WTC11 (cell line): ENCODE results near the gene NFIC. TPM values are rescaled to one million over a fixed set of nuclear protein-coding genes. Genes with fewer than 3 reads are reported as not detected.

Experiments used
- ATAC-seq: fragments of 200-7000 bp; cut with Tn5 transposase; 2 replicates; pipeline ENCODE4 v1.10.0; 2021; ENCODE audit warnings: mild to moderate bottlenecking, moderate library complexity
- CTCF ChIA-PET: fragments of 300-600 bp; sonication (Branson Sonifier 250); formaldehyde crosslinking; loops from one replicate; lab custom pipeline; 2021; ENCODE audit warnings: antibody characterized with exemption; lab: Charles Lee
- POLR2A ChIA-PET: fragments of 350-600 bp; sonication (Branson Sonifier 250); formaldehyde crosslinking; loops from one replicate; lab custom pipeline; 2021; ENCODE audit warnings: antibody characterized with exemption; lab: Charles Lee
- DNase-seq: peaks from one replicate; pipeline ENCODE4 v3.0.0; 2021; ENCODE audit warnings: low spot score
- H3K27ac Mint-ChIP-seq: 2 replicates; pipeline ENCODE4 v1.8.0; 2021; ENCODE audit warnings: mixed read lengths
- H3K27me3 Mint-ChIP-seq: 2 replicates; pipeline ENCODE4 v1.8.0; 2021; ENCODE audit warnings: low read depth, mild to moderate bottlenecking, moderate library complexity, mixed read lengths
- H3K36me3 Mint-ChIP-seq: 2 replicates; pipeline ENCODE4 v1.8.0; 2021; ENCODE audit warnings: mixed read lengths
- H3K4me1 Mint-ChIP-seq: 2 replicates; pipeline ENCODE4 v1.8.0; 2022; ENCODE audit warnings: mixed read lengths
- H3K4me3 Mint-ChIP-seq: 2 replicates; pipeline ENCODE4 v1.8.0; 2021; ENCODE audit warnings: mild to moderate bottlenecking, moderate library complexity, mixed read lengths
- H3K9me3 Mint-ChIP-seq: 2 replicates; pipeline ENCODE4 v1.8.0; 2021; ENCODE audit warnings: mixed read lengths
- ARID4B ChIP-seq: sonication (generic); formaldehyde crosslinking; IDR thresholded peaks from 2 replicates; pipeline ENCODE4 v1.8.0; 2023; ENCODE audit warnings: missing genetic modification reagents, mild to moderate bottlenecking, borderline replicate concordance
- ATF6 ChIP-seq: sonication (generic); formaldehyde crosslinking; IDR thresholded peaks from 2 replicates; pipeline ENCODE4 v1.8.1; 2023; ENCODE audit warnings: mild to moderate bottlenecking, missing genetic modification reagents
- CBFB ChIP-seq: sonication (generic); formaldehyde crosslinking; IDR thresholded peaks from 2 replicates; pipeline ENCODE4 v1.8.1; 2022; ENCODE audit warnings: mild to moderate bottlenecking, low read depth, missing genetic modification reagents
- ETV6 ChIP-seq: sonication (generic); formaldehyde crosslinking; IDR thresholded peaks from 2 replicates; pipeline ENCODE4 v1.8.1; 2022; ENCODE audit warnings: mild to moderate bottlenecking, missing genetic modification reagents
- HMGA2 ChIP-seq: fragments of 250-450 bp; sonication (Bioruptor Pico); IDR thresholded peaks from 2 replicates; pipeline ENCODE4 v1.4.0; 2021; ENCODE audit warnings: mild to moderate bottlenecking, moderate library complexity
- IRF2 ChIP-seq: sonication (generic); formaldehyde crosslinking; IDR thresholded peaks from 2 replicates; pipeline ENCODE4 v1.8.0; 2022; ENCODE audit warnings: low read depth, missing genetic modification reagents, borderline replicate concordance
- NFATC4 ChIP-seq: fragments of 250-450 bp; sonication (Bioruptor Pico); IDR thresholded peaks from 2 replicates; pipeline ENCODE4 v1.9.0; 2021; ENCODE audit warnings: mild to moderate bottlenecking
- NFYB ChIP-seq: sonication (generic); formaldehyde crosslinking; conservative IDR thresholded peaks from 2 replicates; pipeline ENCODE4 v1.8.0; 2022; ENCODE audit warnings: low read depth, missing genetic modification reagents
- PRDM15 ChIP-seq: sonication (generic); formaldehyde crosslinking; IDR thresholded peaks from 2 replicates; pipeline ENCODE4 v1.8.0; 2022; ENCODE audit warnings: missing genetic modification reagents
- RELA ChIP-seq: sonication (generic); formaldehyde crosslinking; IDR thresholded peaks from 2 replicates; pipeline ENCODE4 v1.8.1; 2022; ENCODE audit warnings: missing genetic modification reagents, mild to moderate bottlenecking, borderline replicate concordance
- TEAD4 ChIP-seq: sonication (generic); formaldehyde crosslinking; IDR thresholded peaks from 2 replicates; pipeline ENCODE4 v1.8.0; 2022; ENCODE audit warnings: mild to moderate bottlenecking, missing genetic modification reagents
- ZNF416 ChIP-seq: fragments of 250-450 bp; sonication (Bioruptor Pico); IDR thresholded peaks from 2 replicates; pipeline ENCODE4 v1.9.0; 2021; ENCODE audit warnings: mild to moderate bottlenecking, inconsistent platforms
- ZNF425 ChIP-seq: fragments of 250-450 bp; sonication (Bioruptor Pico); conservative IDR thresholded peaks from 2 replicates; pipeline ENCODE4 v1.9.0; 2021; ENCODE audit warnings: mild to moderate bottlenecking
- total RNA-seq: library from RNA; stranded (reverse); gene quantifications from 3 replicates; pipeline ENCODE4 v1.2.3, GENCODE V29; 2021
- TF ChIP-seq, protein P1 (sequence below): sonication (generic); formaldehyde crosslinking; IDR thresholded peaks from 2 replicates; pipeline ENCODE4 v1.8.1; 2023; ENCODE audit warnings: mild to moderate bottlenecking, missing genetic modification reagents
- TF ChIP-seq, protein P2 (sequence below): fragments of 250-450 bp; sonication (Bioruptor Pico); IDR thresholded peaks from 2 replicates; pipeline ENCODE4 v1.9.0; 2021; ENCODE audit warnings: mild to moderate bottlenecking

NFIC gene
- total RNA-seq, 1 experiment from 2014 or later, result 3.5 TPM

- no peak for ATAC-seq
- Mint-ChIP-seq H3K27me3 (peaks cover 38% of the 10 kb centered on the region), H3K27ac (no peak overlapping the region)
Observed at GRCh38 chr19:3333662-3334061, 32.7 kb upstream of the NFIC start.

More at GRCh38 chr19:3333662-3334061, 32.7 kb upstream of the NFIC start:
- Mint-ChIP-seq H3K36me3 (no peaks in the 10 kb centered on the region), H3K4me3 (no peak overlapping the region), H3K9me3 (no peaks in the 10 kb centered on the region), H3K4me1 (no peaks in the 10 kb centered on the region)
- POLR2A ChIA-PET, result no interaction called here
- DNase-seq, result no peak
- TF ChIP-seq CBFB (CRISPR knock-in tag) (no peak), ZNF416 (CRISPR knock-in tag) (no peak), ATF6 (no peak), RELA (CRISPR knock-in tag) (no peak), PRDM15 (CRISPR knock-in tag) (no peak), ZNF425 (no peak), ARID4B (CRISPR knock-in tag) (no peak), IRF2 (CRISPR knock-in tag) (no peak), HMGA2 (CRISPR knock-in tag) (no peak), ETV6 (CRISPR knock-in tag) (no peak), NFYB (no peak), NFATC4 (CRISPR knock-in tag) (no peak), TEAD4 (CRISPR knock-in tag) (no peak)
- TF ChIP-seq, protein P1, sequence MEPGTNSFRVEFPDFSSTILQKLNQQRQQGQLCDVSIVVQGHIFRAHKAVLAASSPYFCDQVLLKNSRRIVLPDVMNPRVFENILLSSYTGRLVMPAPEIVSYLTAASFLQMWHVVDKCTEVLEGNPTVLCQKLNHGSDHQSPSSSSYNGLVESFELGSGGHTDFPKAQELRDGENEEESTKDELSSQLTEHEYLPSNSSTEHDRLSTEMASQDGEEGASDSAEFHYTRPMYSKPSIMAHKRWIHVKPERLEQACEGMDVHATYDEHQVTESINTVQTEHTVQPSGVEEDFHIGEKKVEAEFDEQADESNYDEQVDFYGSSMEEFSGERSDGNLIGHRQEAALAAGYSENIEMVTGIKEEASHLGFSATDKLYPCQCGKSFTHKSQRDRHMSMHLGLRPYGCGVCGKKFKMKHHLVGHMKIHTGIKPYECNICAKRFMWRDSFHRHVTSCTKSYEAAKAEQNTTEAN (CRISPR knock-in tag), result no peak
- TF ChIP-seq, protein P2, sequence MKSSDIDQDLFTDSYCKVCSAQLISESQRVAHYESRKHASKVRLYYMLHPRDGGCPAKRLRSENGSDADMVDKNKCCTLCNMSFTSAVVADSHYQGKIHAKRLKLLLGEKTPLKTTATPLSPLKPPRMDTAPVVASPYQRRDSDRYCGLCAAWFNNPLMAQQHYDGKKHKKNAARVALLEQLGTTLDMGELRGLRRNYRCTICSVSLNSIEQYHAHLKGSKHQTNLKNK (CRISPR knock-in tag), result no peak
- CTCF ChIA-PET, result interaction anchor here (0.8 kb wide), 1 partner anchor 96 kb away, joined by 3 read pairs; no protein-coding TSS in a partner anchor
